GM13976 (cell line): ENCODE data around the gene RAB36.

Source experiments
- DNase-seq: peaks from one replicate; pipeline ENCODE4 v3.0.0; 2012; ENCODE audit warnings: low spot score
- in situ Hi-C: fragments of 300-500 bp; cut with MboI; formaldehyde crosslinking; loops from one replicate; pipeline ENCODE4 v1.12.0; 2022; ENCODE audit warnings: low sequenced_read_pairs, mixed read lengths, inconsistent platforms; ENCODE audit not compliant: unreplicated experiment
- TF ChIP-seq, protein P1 (sequence below): IDR thresholded peaks from 2 replicates; pipeline ENCODE4 v1.5.1; 2012; ENCODE audit warnings: borderline replicate concordance, mild to moderate bottlenecking; ENCODE audit not compliant: insufficient read depth; ENCODE audit errors: extremely low read depth, missing control alignments, control extremely low read depth

The RAB36 gene

DNA sequence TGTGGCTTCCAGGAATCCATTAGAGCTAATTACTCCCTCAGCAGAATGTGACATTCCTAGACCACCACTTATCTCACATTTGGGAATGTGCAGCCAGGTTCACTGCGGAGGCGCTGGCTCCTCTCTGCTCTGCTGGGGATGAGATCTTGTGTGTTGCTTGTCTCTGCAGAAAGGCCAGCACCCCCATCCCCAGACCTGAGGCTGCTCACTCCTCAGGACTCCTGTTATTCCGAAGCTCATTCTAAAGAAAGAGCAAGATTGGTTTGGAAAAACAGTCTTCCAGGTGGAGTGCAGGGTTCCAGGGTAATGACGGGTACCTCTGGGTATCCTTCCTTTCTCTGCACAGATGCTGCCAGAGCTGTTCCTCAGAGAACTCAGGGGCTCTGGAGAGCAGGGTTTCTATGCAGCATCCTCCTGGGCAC is 24.3 kb upstream of the RAB36 start:
- DNase-seq, result no peak
- in situ Hi-C loops, result loop anchor here (5.0 kb wide), 1 partner anchor 159 kb away; no protein-coding TSS in a partner anchor
- TF ChIP-seq, protein P1, sequence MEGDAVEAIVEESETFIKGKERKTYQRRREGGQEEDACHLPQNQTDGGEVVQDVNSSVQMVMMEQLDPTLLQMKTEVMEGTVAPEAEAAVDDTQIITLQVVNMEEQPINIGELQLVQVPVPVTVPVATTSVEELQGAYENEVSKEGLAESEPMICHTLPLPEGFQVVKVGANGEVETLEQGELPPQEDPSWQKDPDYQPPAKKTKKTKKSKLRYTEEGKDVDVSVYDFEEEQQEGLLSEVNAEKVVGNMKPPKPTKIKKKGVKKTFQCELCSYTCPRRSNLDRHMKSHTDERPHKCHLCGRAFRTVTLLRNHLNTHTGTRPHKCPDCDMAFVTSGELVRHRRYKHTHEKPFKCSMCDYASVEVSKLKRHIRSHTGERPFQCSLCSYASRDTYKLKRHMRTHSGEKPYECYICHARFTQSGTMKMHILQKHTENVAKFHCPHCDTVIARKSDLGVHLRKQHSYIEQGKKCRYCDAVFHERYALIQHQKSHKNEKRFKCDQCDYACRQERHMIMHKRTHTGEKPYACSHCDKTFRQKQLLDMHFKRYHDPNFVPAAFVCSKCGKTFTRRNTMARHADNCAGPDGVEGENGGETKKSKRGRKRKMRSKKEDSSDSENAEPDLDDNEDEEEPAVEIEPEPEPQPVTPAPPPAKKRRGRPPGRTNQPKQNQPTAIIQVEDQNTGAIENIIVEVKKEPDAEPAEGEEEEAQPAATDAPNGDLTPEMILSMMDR, result no peak

DNA sequence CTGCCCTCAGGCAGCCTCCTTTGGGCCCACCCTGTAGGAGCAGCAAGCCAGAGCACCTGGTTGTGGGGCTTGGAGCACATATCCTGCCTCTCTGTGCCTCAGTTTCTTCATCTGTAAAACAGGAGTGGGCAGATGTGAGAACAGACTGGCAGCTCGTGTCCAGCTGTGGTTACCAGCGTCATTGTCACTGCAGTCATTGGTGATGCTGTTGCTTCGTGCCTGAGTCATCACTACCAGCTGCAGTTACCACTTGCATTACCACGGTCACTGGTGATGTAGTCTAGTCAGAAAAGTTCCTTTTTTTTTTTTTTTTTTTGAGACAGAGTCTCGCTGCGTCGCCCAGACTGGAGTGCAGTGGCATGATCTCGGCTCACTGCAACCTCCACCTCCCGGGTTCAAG is 23.9 kb upstream of the RAB36 start:
- TF ChIP-seq, protein P1, result no peak
- in situ Hi-C loops, result loop anchor here (5.0 kb wide), 1 partner anchor 159 kb away; no protein-coding TSS in a partner anchor
- no peak for DNase-seq

GRCh38 chr22:23122216-23122957 is 22.9 kb upstream of the RAB36 start:
- TF ChIP-seq, protein P1, result no peak
- in situ Hi-C loops, result loop anchor here (5.0 kb wide), 1 partner anchor 160 kb away; no protein-coding TSS in a partner anchor
- DNase-seq, result no peak

DNA sequence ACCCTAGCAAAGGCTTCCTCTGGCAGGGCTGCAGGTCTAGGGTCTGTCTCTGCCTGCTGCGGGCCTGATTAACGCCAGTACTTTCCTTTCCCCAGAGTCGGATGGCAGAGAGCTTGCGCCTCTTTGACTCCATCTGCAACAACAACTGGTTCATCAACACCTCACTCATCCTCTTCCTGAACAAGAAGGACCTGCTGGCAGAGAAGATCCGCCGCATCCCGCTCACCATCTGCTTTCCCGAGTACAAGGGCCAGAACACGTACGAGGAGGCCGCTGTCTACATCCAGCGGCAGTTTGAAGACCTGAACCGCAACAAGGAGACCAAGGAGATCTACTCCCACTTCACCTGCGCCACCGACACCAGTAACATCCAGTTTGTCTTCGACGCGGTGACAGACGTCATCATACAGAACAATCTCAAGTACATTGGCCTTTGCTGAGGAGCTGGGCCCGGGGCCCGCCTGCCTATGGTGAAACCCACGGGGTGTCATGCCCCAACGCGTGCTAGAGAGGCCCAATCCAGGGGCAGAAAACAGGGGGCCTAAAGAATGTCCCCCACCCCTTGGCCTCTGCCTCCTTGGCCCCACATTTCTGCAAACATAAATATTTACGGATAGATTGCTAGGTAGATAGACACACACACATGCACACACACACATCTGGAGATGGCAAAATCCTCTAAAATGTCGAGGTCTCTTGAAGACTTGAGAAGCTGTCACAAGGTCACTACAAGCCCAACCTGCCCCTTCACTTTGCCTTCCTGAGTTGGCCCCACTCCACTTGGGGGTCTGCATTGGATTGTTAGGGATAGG is 22.1 kb upstream of the RAB36 start:
- no peak for DNase-seq
- in situ Hi-C loops, result loop anchor here (5.0 kb wide), 1 partner anchor 161 kb away; no protein-coding TSS in a partner anchor
- TF ChIP-seq, protein P1, result no peak

- in situ Hi-C loops, result loop anchor here (5.0 kb wide), 1 partner anchor 162 kb away; no protein-coding TSS in a partner anchor
- DNase-seq, result no peak
- TF ChIP-seq, protein P1, result no peak
These were observed 21.4 kb upstream of the RAB36 start for GRCh38 chr22:23123804-23124254.
